A549 (cell line): ENCODE results near the gene PRKAG3. TPM values are rescaled to one million over a fixed set of nuclear protein-coding genes. Genes with fewer than 3 reads are reported as not detected.

Source experiments
- ATAC-seq, 2 experiments: fragments of 200-7000 bp in 1 of 2; fragments of >200 bp in 1 of 2; cut with Nextera tagmentation in 1 of 2; cut with Tn5 transposase in 1 of 2; 3 replicates each; pipeline versions ENCODE4 v1.8.0 to v1.9.1; 2018 to 2020; ENCODE audit warnings: mild to moderate bottlenecking in 1 of 2, moderate library complexity in 1 of 2
- CTCF ChIA-PET: fragments of 300-600 bp; sonication (Branson Sonifier 250); formaldehyde crosslinking; extraction: SDS; loops from one replicate; lab custom pipeline; 2021; ENCODE audit warnings: antibody characterized with exemption, inconsistent platforms; lab: Yijun Ruan, JAX
- POLR2A ChIA-PET: fragments of 350-600 bp; formaldehyde crosslinking; extraction: SDS; loops from one replicate; lab custom pipeline; 2021; ENCODE audit warnings: antibody characterized with exemption, inconsistent platforms; lab: Yijun Ruan, JAX
- DNase-seq, 2 experiments: peaks; one replicate each; pipeline versions ENCODE4 v3.0.0 to v3.0.0-alpha.2; 2011 to 2016; ENCODE audit warnings: low read depth in 1 of 2, low spot score in 1 of 2
- FAIRE-seq: peaks from 2 replicates; lab custom pipeline; 2011; peaks lifted over from hg19 to GRCh38; lab: Jason Lieb, UNC
- H3K27ac ChIP-seq, 2 experiments: fragments of >200 bp; sonication (Bioruptor Twin); formaldehyde crosslinking; 3 replicates each; pipeline ENCODE4 v1.5.1; 2016 to 2017
- H3K4me1 ChIP-seq: fragments of >200 bp; sonication (Bioruptor Twin); formaldehyde crosslinking; 3 replicates; pipeline ENCODE4 v1.6.1; 2016
- H3K4me2 ChIP-seq: fragments of >200 bp; sonication (Bioruptor Twin); formaldehyde crosslinking; 3 replicates; pipeline ENCODE4 v1.6.1; 2016
- H3K4me3 ChIP-seq: fragments of >200 bp; sonication (Bioruptor Twin); formaldehyde crosslinking; 3 replicates; pipeline ENCODE4 v1.5.1; 2016
- H3K9me3 ChIP-seq: fragments of >200 bp; sonication (Bioruptor Twin); formaldehyde crosslinking; 3 replicates; pipeline ENCODE4 v1.6.1; 2016
- BCL3 ChIP-seq: fragments of >200 bp; sonication (Bioruptor Twin); formaldehyde crosslinking; IDR thresholded peaks from 3 replicates; pipeline ENCODE4 v1.6.1; 2016
- EP300 ChIP-seq, 2 experiments: fragments of >200 bp; sonication (Bioruptor Twin); formaldehyde crosslinking; IDR thresholded peaks; 2 replicates in 1 of 2; 3 replicates in 1 of 2; pipeline ENCODE4 v1.6.1; 2016 to 2017
- GATA3 ChIP-seq: IDR thresholded peaks from 2 replicates; pipeline ENCODE4 v1.6.1; 2012; ENCODE audit warnings: borderline replicate concordance
- HES2 ChIP-seq: fragments of >200 bp; sonication (Bioruptor Twin); formaldehyde crosslinking; IDR thresholded peaks from 2 replicates; pipeline ENCODE4 v1.6.1; 2016
- HEYL ChIP-seq: fragments of 250-450 bp; sonication (Bioruptor Pico); IDR thresholded peaks from 2 replicates; pipeline ENCODE4 v1.8.0; 2021; ENCODE audit warnings: mild to moderate bottlenecking, moderate library complexity
- KDM1A ChIP-seq: fragments of 200-600 bp; sonication (generic); IDR thresholded peaks from 2 replicates; pipeline ENCODE4 v1.6.1; 2016; ENCODE audit warnings: low read depth, mild to moderate bottlenecking
- NR3C1 ChIP-seq: fragments of >200 bp; sonication (Bioruptor Twin); formaldehyde crosslinking; IDR thresholded peaks from 3 replicates; pipeline ENCODE4 v1.6.1; 2017
- POLR2A ChIP-seq: IDR thresholded peaks from 2 replicates; pipeline ENCODE4 v1.6.1; 2012; ENCODE audit warnings: mild to moderate bottlenecking, low read length
- RAD21 ChIP-seq, 2 experiments: fragments of >200 bp in 1 of 2; sonication (Bioruptor Twin) in 1 of 2; formaldehyde crosslinking in 1 of 2; IDR thresholded peaks in 1 of 2; conservative IDR thresholded peaks in 1 of 2; 2 replicates in 1 of 2; 3 replicates in 1 of 2; pipeline ENCODE4 v1.6.1; 2012 to 2018; ENCODE audit warnings: inconsistent platforms in 1 of 2
- SMC3 ChIP-seq: fragments of >200 bp; sonication (Bioruptor Twin); formaldehyde crosslinking; IDR thresholded peaks from 3 replicates; pipeline ENCODE4 v1.6.1; 2018; ENCODE audit warnings: inconsistent platforms
- ZFP36 ChIP-seq: fragments of 450-650 bp; IDR thresholded peaks from 2 replicates; pipeline ENCODE4 v1.6.1; 2014; ENCODE audit warnings: borderline replicate concordance; ENCODE audit not compliant: partially characterized antibody
- ZNF302 ChIP-seq: fragments of 250-450 bp; sonication (Bioruptor Pico); IDR thresholded peaks from 2 replicates; pipeline ENCODE4 v1.9.0; 2021; ENCODE audit warnings: inconsistent platforms, mild to moderate bottlenecking, moderate library complexity
- ZSCAN20 ChIP-seq: fragments of 250-450 bp; sonication (Bioruptor Pico); IDR thresholded peaks from 2 replicates; pipeline ENCODE4 v1.8.0; 2022; ENCODE audit warnings: mild to moderate bottlenecking, moderate library complexity
- WGBS: methylation state at CpG from one replicate; pipeline ENCODE4 v1.1.6; 2017; ENCODE audit errors: missing lambda C conversion rate; 5-methylcytosine and 5-hydroxymethylcytosine counted together
- polyA plus RNA-seq, 4 experiments: library from polyadenylated mRNA; depleted of rRNA in 3 of 4; stranded (reverse); fragments of >200 nt; fragmentation: RNase III in 1 of 4; extraction: RNeasy Plus Mini Kit Qiagen cat#74134 plus additional on column Dnase treatment in 1 of 4; gene quantifications; 2 replicates in 3 of 4; 3 replicates in 1 of 4; pipeline ENCODE4 v1.2.3, GENCODE V29; 2011 to 2017
- TF ChIP-seq, protein P1 (sequence below): IDR thresholded peaks from 2 replicates; pipeline ENCODE4 v1.6.1; 2012; ENCODE audit warnings: low read depth, borderline replicate concordance
- TF ChIP-seq, protein P2 (sequence below): fragments of 150-350 bp; IDR thresholded peaks from 2 replicates; pipeline ENCODE4 v1.6.1; 2014; ENCODE audit warnings: low read depth, mild to moderate bottlenecking, low read length
- TF ChIP-seq, protein P3 (sequence below): fragments of 200-600 bp; sonication (generic); IDR thresholded peaks from 2 replicates; pipeline ENCODE4 v1.6.1; 2016; ENCODE audit warnings: antibody characterized with exemption, mild to moderate bottlenecking, moderate library complexity
- TF ChIP-seq, protein P4 (sequence below): fragments of >200 bp; sonication (Bioruptor Twin); formaldehyde crosslinking; IDR thresholded peaks from 3 replicates; pipeline ENCODE4 v1.5.1; 2016

PRKAG3 gene
- polyA plus RNA-seq, 2 of the 4 experiments (the other 2 are of a cell fraction), result not detected

- POLR2A ChIA-PET, result no interaction called here
- FAIRE-seq, result no peak
- 7% methylated on average over 3 of the region's 3 CpGs for WGBS
Observed at GRCh38 chr2:218876562-218877219, 45.1 kb upstream of the PRKAG3 start.

DNA sequence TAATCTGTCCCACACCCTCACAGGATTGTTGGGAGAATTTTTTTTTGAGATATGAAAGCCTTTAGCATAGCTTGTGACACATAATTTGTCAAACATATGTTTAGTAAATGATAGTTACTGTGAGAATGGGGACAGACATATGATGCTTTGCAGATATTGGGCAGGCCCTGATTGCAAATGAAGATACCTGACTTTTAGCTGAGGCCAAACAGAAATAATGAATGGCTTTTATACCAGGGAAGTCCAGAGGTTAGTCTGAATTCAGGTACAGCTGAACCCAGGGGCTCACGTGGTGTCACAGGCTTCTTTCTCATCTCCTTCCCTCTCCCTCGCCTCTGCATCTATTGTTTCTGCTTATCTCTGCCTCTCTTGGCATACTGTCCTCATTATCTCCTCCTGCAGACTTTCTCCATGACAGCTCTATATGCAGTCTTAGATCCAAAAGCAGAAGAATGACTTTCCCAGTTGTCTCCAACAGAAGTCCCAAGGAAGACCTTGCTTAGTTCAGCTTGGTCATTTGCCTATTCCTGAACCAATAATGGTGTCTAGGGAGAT, 44.2 kb upstream of the PRKAG3 start:
- H3K4me3 ChIP-seq, result no peak overlapping the region
- no peak for ATAC-seq
- H3K9me3 ChIP-seq, result no peaks in the 10 kb centered on the region
- peaks cover 11% of the 10 kb centered on the region; the same call in 1 of the 3 replicates for H3K4me1 ChIP-seq
- DNase-seq, result no peak
- H3K4me2 ChIP-seq, result no peak overlapping the region
- TF ChIP-seq HES2 (no peak), NR3C1 (no peak), GATA3 (no peak), POLR2A (no peak), ZNF302 (CRISPR knock-in tag) (no peak), EP300 (IDR thresholded peaks at IDR 0.05) (no peak), ZFP36 (no peak), HEYL (CRISPR knock-in tag) (no peak), KDM1A (no peak), SMC3 (no peak), BCL3 (no peak), ZSCAN20 (CRISPR knock-in tag) (no peak)
- TF ChIP-seq, protein P1, sequence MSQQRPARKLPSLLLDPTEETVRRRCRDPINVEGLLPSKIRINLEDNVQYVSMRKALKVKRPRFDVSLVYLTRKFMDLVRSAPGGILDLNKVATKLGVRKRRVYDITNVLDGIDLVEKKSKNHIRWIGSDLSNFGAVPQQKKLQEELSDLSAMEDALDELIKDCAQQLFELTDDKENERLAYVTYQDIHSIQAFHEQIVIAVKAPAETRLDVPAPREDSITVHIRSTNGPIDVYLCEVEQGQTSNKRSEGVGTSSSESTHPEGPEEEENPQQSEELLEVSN, result no peak
- TF ChIP-seq, protein P2, sequence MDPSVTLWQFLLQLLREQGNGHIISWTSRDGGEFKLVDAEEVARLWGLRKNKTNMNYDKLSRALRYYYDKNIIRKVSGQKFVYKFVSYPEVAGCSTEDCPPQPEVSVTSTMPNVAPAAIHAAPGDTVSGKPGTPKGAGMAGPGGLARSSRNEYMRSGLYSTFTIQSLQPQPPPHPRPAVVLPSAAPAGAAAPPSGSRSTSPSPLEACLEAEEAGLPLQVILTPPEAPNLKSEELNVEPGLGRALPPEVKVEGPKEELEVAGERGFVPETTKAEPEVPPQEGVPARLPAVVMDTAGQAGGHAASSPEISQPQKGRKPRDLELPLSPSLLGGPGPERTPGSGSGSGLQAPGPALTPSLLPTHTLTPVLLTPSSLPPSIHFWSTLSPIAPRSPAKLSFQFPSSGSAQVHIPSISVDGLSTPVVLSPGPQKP, result no peak
- TF ChIP-seq, protein P3, sequence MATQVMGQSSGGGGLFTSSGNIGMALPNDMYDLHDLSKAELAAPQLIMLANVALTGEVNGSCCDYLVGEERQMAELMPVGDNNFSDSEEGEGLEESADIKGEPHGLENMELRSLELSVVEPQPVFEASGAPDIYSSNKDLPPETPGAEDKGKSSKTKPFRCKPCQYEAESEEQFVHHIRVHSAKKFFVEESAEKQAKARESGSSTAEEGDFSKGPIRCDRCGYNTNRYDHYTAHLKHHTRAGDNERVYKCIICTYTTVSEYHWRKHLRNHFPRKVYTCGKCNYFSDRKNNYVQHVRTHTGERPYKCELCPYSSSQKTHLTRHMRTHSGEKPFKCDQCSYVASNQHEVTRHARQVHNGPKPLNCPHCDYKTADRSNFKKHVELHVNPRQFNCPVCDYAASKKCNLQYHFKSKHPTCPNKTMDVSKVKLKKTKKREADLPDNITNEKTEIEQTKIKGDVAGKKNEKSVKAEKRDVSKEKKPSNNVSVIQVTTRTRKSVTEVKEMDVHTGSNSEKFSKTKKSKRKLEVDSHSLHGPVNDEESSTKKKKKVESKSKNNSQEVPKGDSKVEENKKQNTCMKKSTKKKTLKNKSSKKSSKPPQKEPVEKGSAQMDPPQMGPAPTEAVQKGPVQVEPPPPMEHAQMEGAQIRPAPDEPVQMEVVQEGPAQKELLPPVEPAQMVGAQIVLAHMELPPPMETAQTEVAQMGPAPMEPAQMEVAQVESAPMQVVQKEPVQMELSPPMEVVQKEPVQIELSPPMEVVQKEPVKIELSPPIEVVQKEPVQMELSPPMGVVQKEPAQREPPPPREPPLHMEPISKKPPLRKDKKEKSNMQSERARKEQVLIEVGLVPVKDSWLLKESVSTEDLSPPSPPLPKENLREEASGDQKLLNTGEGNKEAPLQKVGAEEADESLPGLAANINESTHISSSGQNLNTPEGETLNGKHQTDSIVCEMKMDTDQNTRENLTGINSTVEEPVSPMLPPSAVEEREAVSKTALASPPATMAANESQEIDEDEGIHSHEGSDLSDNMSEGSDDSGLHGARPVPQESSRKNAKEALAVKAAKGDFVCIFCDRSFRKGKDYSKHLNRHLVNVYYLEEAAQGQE, result no peak
- H3K27ac ChIP-seq, result no peak overlapping the region
- CTCF ChIA-PET, result interaction anchor here (0.6 to 23.0 kb wide), 39 partner anchors 7 to 330 kb away, joined by 3 to 665 read pairs (median 5); partner anchors contain the start of genes CDK5R2, WNT6 and ZFAND2B
- POLR2A ChIA-PET, result no interaction called here
- WGBS, result 16% methylated on average over 2 of the region's 2 CpGs
- FAIRE-seq, result no peak

More at GRCh38 chr2:218876562-218877219, 45.1 kb upstream of the PRKAG3 start:
- CTCF ChIA-PET, result interaction anchor here (0.5 to 23.0 kb wide), 51 partner anchors 8 to 480 kb away, joined by 3 to 665 read pairs (median 4); partner anchors contain the start of genes CDK5R2, WNT6 and ZFAND2B
- Histone ChIP-seq H3K27ac (no peak overlapping the region), H3K4me1 (peaks cover 12% of the 10 kb centered on the region; the same call in 1 of the 3 replicates), H3K4me3 (no peak overlapping the region), H3K4me2 (no peak overlapping the region), H3K9me3 (no peaks in the 10 kb centered on the region)
- DNase-seq, result peak; percentile 62 to 72
- ATAC-seq, result peak; percentile 33 to 67; a peak in 5 of 6 replicates
- TF ChIP-seq RAD21 (conservative IDR thresholded peaks at IDR 0.05 in 1 of 2, IDR thresholded peaks at IDR 0.05 in 1 of 2) (peak; percentile 75 to 90), ZSCAN20 (CRISPR knock-in tag) (no peak), KDM1A (no peak), SMC3 (peak; percentile 86)
- TF ChIP-seq, protein P4, sequence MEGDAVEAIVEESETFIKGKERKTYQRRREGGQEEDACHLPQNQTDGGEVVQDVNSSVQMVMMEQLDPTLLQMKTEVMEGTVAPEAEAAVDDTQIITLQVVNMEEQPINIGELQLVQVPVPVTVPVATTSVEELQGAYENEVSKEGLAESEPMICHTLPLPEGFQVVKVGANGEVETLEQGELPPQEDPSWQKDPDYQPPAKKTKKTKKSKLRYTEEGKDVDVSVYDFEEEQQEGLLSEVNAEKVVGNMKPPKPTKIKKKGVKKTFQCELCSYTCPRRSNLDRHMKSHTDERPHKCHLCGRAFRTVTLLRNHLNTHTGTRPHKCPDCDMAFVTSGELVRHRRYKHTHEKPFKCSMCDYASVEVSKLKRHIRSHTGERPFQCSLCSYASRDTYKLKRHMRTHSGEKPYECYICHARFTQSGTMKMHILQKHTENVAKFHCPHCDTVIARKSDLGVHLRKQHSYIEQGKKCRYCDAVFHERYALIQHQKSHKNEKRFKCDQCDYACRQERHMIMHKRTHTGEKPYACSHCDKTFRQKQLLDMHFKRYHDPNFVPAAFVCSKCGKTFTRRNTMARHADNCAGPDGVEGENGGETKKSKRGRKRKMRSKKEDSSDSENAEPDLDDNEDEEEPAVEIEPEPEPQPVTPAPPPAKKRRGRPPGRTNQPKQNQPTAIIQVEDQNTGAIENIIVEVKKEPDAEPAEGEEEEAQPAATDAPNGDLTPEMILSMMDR, result peak; percentile 85
- TF ChIP-seq, protein P1, result no peak
